GM12864 (cell line): ENCODE results near the gene NLGN1.

Source experiments
- DNase-seq: peaks from one replicate; pipeline ENCODE4 v3.0.0-alpha.2; 2011; ENCODE audit warnings: low read depth
- H3K4me3 ChIP-seq: 2 replicates; pipeline ENCODE4 v1.5.1; 2011; ENCODE audit warnings: mild to moderate bottlenecking, low read depth, low read length, control low read depth
- TF ChIP-seq, protein P1 (sequence below): IDR thresholded peaks from 2 replicates; pipeline ENCODE4 v1.5.1; 2011; ENCODE audit warnings: low read depth, mild to moderate bottlenecking, moderate library complexity, low read length, control low read depth, inconsistent platforms; ENCODE audit errors: missing control alignments

The NLGN1 gene

DNA sequence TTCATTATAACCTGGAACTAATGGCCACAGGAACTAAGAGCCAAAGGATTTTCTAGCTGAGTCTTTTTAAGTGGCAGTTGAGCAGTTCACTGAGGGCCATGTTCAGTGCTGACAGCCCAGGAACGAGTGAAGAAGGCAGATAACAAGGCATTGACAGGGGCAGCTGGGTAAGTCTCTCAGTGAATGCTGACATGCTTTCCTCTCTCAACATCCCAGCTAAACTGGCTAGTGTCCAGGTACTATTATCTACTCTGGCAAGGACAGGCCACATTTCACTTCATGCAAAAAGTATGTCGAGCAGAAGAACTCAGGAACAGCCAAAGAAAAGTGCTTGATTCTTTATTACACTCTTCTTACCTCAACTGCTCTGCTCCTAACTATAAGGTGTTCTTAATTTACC lies 515.9 kb downstream of the NLGN1 start:
- DNase-seq: no peak
- no peak overlapping the region for H3K4me3 ChIP-seq
- TF ChIP-seq, protein P1, sequence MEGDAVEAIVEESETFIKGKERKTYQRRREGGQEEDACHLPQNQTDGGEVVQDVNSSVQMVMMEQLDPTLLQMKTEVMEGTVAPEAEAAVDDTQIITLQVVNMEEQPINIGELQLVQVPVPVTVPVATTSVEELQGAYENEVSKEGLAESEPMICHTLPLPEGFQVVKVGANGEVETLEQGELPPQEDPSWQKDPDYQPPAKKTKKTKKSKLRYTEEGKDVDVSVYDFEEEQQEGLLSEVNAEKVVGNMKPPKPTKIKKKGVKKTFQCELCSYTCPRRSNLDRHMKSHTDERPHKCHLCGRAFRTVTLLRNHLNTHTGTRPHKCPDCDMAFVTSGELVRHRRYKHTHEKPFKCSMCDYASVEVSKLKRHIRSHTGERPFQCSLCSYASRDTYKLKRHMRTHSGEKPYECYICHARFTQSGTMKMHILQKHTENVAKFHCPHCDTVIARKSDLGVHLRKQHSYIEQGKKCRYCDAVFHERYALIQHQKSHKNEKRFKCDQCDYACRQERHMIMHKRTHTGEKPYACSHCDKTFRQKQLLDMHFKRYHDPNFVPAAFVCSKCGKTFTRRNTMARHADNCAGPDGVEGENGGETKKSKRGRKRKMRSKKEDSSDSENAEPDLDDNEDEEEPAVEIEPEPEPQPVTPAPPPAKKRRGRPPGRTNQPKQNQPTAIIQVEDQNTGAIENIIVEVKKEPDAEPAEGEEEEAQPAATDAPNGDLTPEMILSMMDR: no peak

DNA sequence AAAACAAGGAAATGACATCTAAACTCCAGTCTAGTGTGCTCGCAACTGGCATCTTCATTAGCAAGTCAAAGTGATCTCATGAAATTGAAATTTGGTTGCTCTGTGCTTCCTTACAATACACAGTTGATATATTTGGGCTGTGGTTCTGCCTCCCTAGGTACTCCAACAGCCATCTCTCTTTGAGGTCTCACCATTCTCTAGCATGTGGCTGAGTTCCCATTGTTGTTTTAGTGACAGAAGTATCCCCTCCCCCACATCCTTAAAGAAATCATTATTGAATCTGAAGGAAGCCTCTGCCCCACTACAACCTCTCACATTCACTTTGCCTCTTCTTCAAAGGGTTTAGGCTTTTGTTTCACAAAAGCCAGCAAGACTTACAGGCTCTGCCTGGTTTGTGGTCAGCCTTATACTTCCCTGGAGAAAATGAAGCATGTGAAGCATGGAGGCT lies 516.5 kb downstream of the NLGN1 start:
- DNase-seq: no peak
- TF ChIP-seq, protein P1: no peak
- H3K4me3 ChIP-seq: no peak overlapping the region

DNA sequence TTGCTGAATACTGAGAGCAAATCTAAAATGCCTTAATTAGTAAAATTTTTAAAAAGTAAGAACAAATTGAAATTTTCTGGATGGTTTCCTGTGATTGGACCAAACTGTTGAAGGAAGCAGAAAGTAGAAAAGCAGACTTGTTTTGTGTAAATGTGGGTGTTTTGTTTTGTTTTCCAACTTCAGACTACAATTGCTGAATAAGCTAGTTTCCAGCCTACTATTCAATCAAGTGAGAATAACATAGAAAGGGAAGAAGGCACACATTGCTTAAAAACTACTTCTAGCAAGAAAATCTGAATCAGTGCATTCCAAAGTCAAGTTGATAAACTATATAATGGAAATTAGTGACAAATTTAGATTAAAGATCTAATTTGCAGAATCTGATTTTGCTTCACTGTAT lies 519.3 kb downstream of the NLGN1 start:
- H3K4me3 ChIP-seq: no peak overlapping the region
- TF ChIP-seq, protein P1: no peak
- no peak for DNase-seq

DNA sequence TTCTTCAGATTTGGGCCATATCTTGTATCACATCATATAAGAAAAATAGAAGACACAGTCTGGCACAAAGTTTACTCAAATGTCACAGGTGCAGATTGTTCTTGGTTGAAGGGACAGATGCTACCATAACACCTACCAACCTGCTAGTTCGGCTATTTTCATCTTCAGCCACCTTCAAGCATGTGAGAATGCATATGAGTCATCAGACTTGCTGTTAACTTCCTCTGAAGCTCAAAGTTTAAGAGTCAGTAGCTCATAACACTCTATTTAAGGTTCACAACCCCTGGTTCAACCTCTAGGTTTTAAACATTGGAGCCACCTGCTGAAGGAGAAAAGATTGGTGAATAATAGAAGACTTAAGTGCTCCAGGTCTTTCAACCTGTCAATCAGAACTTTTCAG lies 522.8 kb downstream of the NLGN1 start:
- no peak overlapping the region for H3K4me3 ChIP-seq
- no peak for DNase-seq
- TF ChIP-seq, protein P1: no peak

DNA sequence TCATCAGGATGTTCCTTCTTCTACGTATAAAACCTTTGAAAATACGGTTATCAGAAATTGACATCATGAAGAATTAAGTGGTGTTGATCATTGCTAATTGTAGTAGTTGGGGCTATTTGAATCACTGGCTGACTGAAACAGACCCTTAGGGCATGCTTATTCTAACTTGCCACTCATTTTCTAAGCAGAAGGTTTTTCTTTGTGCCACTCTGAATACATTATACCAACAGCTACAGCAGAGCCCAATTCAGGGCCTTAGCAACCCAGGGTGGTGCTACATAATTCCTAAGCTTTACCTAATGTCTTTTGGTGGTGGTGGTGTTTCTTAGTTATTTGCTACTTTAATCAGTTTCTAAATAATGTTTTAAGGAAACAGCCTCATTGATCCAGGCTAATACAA lies 524.2 kb downstream of the NLGN1 start:
- H3K4me3 ChIP-seq: no peak overlapping the region
- no peak for DNase-seq

DNA sequence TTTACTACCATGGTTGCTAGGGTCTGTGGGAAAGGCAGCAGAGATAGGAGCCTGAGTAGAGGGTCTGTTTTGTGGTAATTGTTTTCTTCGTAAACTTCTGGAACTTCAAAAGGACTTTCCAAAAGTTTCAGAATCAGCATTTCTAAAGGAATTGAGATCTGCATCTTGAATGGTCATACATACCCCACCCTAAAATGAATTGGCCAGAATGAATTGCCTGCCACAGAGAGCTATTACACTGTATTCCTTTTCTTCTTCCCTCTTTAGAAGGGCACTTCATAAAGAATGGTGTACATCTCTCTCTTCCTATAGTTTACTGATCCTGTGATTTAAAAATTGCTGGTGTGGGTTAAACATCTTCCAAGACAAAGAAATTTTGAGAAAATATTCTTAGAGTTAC lies 525.7 kb downstream of the NLGN1 start:
- H3K4me3 ChIP-seq: no peak overlapping the region
- DNase-seq: no peak
- TF ChIP-seq, protein P1: no peak

More for the DNA sequence above, 524.2 kb downstream of the NLGN1 start:
- TF ChIP-seq, protein P1: no peak

DNA sequence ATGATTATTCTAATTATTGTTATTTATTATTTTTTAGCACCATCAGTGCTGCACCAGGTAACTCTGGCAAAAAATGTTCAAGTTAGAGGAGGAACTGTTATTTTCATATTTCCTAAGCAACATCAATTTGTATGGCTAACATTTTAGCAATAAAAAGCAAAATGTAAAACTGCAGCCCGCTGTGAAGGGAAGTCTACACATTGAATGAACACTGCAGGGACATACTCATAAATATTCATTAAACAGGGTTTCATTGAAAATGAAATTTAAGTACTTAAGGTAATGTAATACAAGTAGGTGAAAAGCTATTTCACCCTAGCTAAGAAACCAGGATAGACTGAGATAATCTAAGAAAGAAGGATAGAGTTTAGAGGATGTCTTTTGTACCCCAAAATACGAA lies 532.7 kb downstream of the NLGN1 start:
- TF ChIP-seq, protein P1: no peak

More for the DNA sequence above, 532.7 kb downstream of the NLGN1 start:
- no peak overlapping the region for H3K4me3 ChIP-seq
- DNase-seq: no peak
